Measurements from ENCODE around the gene KCNK6. TPM values are rescaled to one million over a fixed set of nuclear protein-coding genes. Genes with fewer than 3 reads are reported as not detected.

The KCNK6 gene
- total and polyA plus RNA-seq, 2 donors (not counting 3 experiments of a cell fraction or from before 2014, with no cell fraction given), result 7.4 to 11.3 TPM

DNA sequence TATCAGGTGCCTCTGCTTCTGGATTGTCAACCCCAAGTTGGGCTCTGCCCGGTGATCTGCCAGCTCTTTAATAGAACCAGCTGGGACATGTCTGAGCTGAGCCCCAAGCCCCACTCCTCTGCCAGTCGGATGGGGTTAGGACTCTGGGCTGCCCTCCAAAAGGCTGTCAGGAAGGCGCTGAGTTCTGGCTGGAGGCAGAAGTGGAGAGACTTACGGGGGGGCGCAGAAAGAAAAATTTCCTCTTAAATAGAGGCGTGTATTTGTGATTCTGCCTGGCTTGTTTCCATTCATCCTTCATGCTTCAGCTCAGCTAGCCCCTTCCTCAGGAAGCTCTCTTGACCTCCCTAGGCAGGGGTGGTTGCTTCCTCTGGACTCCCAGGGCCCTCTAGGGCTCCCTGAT lies 985 bp upstream of the KCNK6 start:
- Histone ChIP-seq H3K4me1 (ENCODE audit: control insufficient read depth, extremely low read depth, insufficient read depth, low read length) (peaks cover 39% of the 10 kb centered on the region), H2AFZ (ENCODE audit: low read depth, low read length) (no peak overlapping the region), H3K27me3 (ENCODE audit: control insufficient read depth in 2 of 2, insufficient read depth in 2 of 2, low read length in 2 of 2) (no peaks in the 10 kb centered on the region), H3K4me2 (ENCODE audit: insufficient read depth, low read length) (peak overlapping the region; percentile 90), H3K79me2 (ENCODE audit: control insufficient read depth, insufficient read depth, low read length) (peaks cover 10% of the 10 kb centered on the region), H3K27ac (ENCODE audit: insufficient read depth, low read depth, low read length) (no peak overlapping the region), H3K9ac (replicated peaks; ENCODE audit: extremely low read depth, insufficient read depth, low read length) (no peak overlapping the region), H3K36me3 (ENCODE audit: control insufficient read depth in 2 of 2, extremely low read depth in 1 of 2, insufficient read depth in 2 of 2, low read length in 2 of 2) (no peaks in the 10 kb centered on the region), H3K9me1 (replicated peaks; ENCODE audit: control insufficient read depth, extremely low read depth, insufficient read depth, low read length) (no peaks in the 10 kb centered on the region), H3K4me3 (replicated peaks in 1 of 3; ENCODE audit: insufficient read depth in 1 of 3, low read depth in 1 of 3, low read length in 3 of 3) (no peak overlapping the region), H4K20me1 (replicated peaks; ENCODE audit: control insufficient read depth, extremely low read depth, insufficient read depth, low read length) (no peaks in the 10 kb centered on the region), H3K9me3 (replicated peaks; ENCODE audit: control insufficient read depth, insufficient read depth, low read length) (no peaks in the 10 kb centered on the region)
- POLR2A ChIA-PET, result interaction anchor here (0.7 kb wide), 1 partner anchor 15 kb away, joined by 5 read pairs; the partner anchor contains the start of gene C19orf33
- no peak for TF ChIP-seq FOS (IDR thresholded peaks at IDR 0.05; ENCODE audit: borderline replicate concordance, insufficient read depth, low read length)
- no peak for TF ChIP-seq MYC (IDR thresholded peaks at IDR 0.05; ENCODE audit: low read depth, low read length)
- no peak for TF ChIP-seq GATA2 (IDR thresholded peaks at IDR 0.05; ENCODE audit: insufficient read depth, insufficient read length, low read depth, low read length)
- no peak for TF ChIP-seq POLR2A (IDR thresholded peaks at IDR 0.05; ENCODE audit: low read depth, low read length)
- no peak for TF ChIP-seq JUN (IDR thresholded peaks at IDR 0.05; ENCODE audit: borderline replicate concordance, insufficient read depth, insufficient read length, low read depth)
- TF ChIP-seq, protein P1, sequence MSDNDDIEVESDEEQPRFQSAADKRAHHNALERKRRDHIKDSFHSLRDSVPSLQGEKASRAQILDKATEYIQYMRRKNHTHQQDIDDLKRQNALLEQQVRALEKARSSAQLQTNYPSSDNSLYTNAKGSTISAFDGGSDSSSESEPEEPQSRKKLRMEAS (IDR thresholded peaks at IDR 0.05; ENCODE audit: insufficient read depth, insufficient read length), result no peak
- no peak for TF ChIP-seq EZH2 (IDR thresholded peaks at IDR 0.05; ENCODE audit: borderline replicate concordance, low read depth, low read length, severe bottlenecking)
- no peak for TF ChIP-seq POLR2AphosphoS5 (IDR thresholded peaks at IDR 0.05; ENCODE audit: insufficient read depth, low read depth, low read length)
- TF ChIP-seq CTCF (IDR thresholded peaks at IDR 0.05; ENCODE audit: extremely low read depth in 1 of 2, insufficient read depth in 1 of 2, low read depth in 1 of 2, low read length in 2 of 2), result no peak
- FAIRE-seq (no peak), DNase-seq (ENCODE audit: low read depth, low spot score) (peak; percentile 50)
- no TSS peak for BruUV-seq (replicated peaks)
- intact Hi-C loops (cut with micrococcal nuclease), result loop anchor here (5.0 kb wide), 1 partner anchor 421 kb away; no protein-coding TSS in a partner anchor
- dilution Hi-C loops (cut with MboI; ENCODE audit: extremely low pct_ligation_motif_present, low sequenced_read_pairs), result no loop called here
- CTCF ChIA-PET, result interaction anchor here (0.8 to 4.4 kb wide), 5 partner anchors 17 to 416 kb away, joined by 3 to 16 read pairs (median 7); partner anchors contain the start of genes CATSPERG, PPP1R14A and SPINT2
